ENCODE data around the gene EPHB3. TPM values are rescaled to one million over a fixed set of nuclear protein-coding genes. Genes with fewer than 3 reads are reported as not detected.

The EPHB3 gene
- total and polyA plus RNA-seq, 5 donors from 2014 or later, result not detected

- no peak overlapping the region for H3K27ac Mint-ChIP-seq
These were observed 610 bp downstream of the EPHB3 start for GRCh38 chr3:184561913-184562877.

GRCh38 chr3:184562878-184563560, 1.4 kb downstream of the EPHB3 start:
- Histone ChIP-seq H3K4me1 (ENCODE audit: control insufficient read depth, insufficient read depth, low read length, poor library complexity, severe bottlenecking) (peaks cover 16% of the 10 kb centered on the region), H3K36me3 (ENCODE audit: control insufficient read depth, insufficient read depth, low read length) (no peaks in the 10 kb centered on the region), H3K4me3 (ENCODE audit: low read depth, low read length) (no peak overlapping the region), H3K27me3 (ENCODE audit: control insufficient read depth, insufficient read depth, low read length) (peaks cover 28% of the 10 kb centered on the region), H3K9me3 (ENCODE audit: control insufficient read depth in 2 of 2, low read length in 2 of 2) (no peaks in the 10 kb centered on the region), H3K27ac (ENCODE audit: insufficient read depth, low read length, poor library complexity, severe bottlenecking) (no peak overlapping the region)
- peak overlapping the region in 3 of 4 donors; percentile 35 to 47 (median 37) for H3K4me3 Mint-ChIP-seq
- no peak for ATAC-seq (ENCODE audit: low read depth in 2 of 2)
- H3K27me3 Mint-ChIP-seq, result peaks cover 75% of the 10 kb centered on the region
- no peaks in the 10 kb centered on the region for H3K36me3 Mint-ChIP-seq
- peaks cover 0 to 3% (median 0%) of the 10 kb centered on the region in 7 donors for H3K9me3 Mint-ChIP-seq
- peaks cover 0 to 21% (median 13%) of the 10 kb centered on the region in 4 donors for H3K4me1 Mint-ChIP-seq
- no peak overlapping the region for H3K27ac Mint-ChIP-seq
- DNase-seq, result no peak

More at GRCh38 chr3:184561913-184562877, 610 bp downstream of the EPHB3 start:
- H3K36me3 ChIP-seq (ENCODE audit: control insufficient read depth, insufficient read depth, low read length), result no peaks in the 10 kb centered on the region
- H3K27ac ChIP-seq (ENCODE audit: insufficient read depth, low read length, poor library complexity, severe bottlenecking), result no peak overlapping the region
- peaks cover 0 to 3% (median 0%) of the 10 kb centered on the region in 7 donors for H3K9me3 Mint-ChIP-seq
- H3K9me3 ChIP-seq (ENCODE audit: control insufficient read depth in 2 of 2, low read length in 2 of 2), result no peaks in the 10 kb centered on the region
- no peak for DNase-seq
- no peak for ATAC-seq (ENCODE audit: low read depth in 2 of 2)
- H3K4me3 Mint-ChIP-seq, result peak overlapping the region in 2 of 4 donors; percentile 69 to 81
- peaks cover 17% of the 10 kb centered on the region for H3K4me1 ChIP-seq (ENCODE audit: control insufficient read depth, insufficient read depth, low read length, poor library complexity, severe bottlenecking)
- H3K27me3 Mint-ChIP-seq, result peaks cover 72% of the 10 kb centered on the region
- H3K4me3 ChIP-seq (ENCODE audit: low read depth, low read length), result no peak overlapping the region
- H3K36me3 Mint-ChIP-seq, result no peaks in the 10 kb centered on the region
- peaks cover 27% of the 10 kb centered on the region for H3K27me3 ChIP-seq (ENCODE audit: control insufficient read depth, insufficient read depth, low read length)
- H3K4me1 Mint-ChIP-seq, result peaks cover 0 to 17% (median 13%) of the 10 kb centered on the region in 4 donors

GRCh38 chr3:184563561-184563925, 2.0 kb downstream of the EPHB3 start:
- ATAC-seq (ENCODE audit: low read depth in 2 of 2), result no peak
- Mint-ChIP-seq H3K27me3 (peaks cover 71% of the 10 kb centered on the region), H3K4me1 (peaks cover 0 to 23% (median 13%) of the 10 kb centered on the region in 4 donors), H3K36me3 (no peaks in the 10 kb centered on the region), H3K4me3 (peak overlapping the region in 2 of 4 donors; percentile 35 to 37), H3K9me3 (peaks cover 0 to 3% (median 0%) of the 10 kb centered on the region in 7 donors), H3K27ac (no peak overlapping the region)
- H3K36me3 ChIP-seq (ENCODE audit: control insufficient read depth, insufficient read depth, low read length), result no peaks in the 10 kb centered on the region
- H3K4me1 ChIP-seq (ENCODE audit: control insufficient read depth, insufficient read depth, low read length, poor library complexity, severe bottlenecking), result peaks cover 16% of the 10 kb centered on the region
- no peak overlapping the region for H3K4me3 ChIP-seq (ENCODE audit: low read depth, low read length)
- no peaks in the 10 kb centered on the region for H3K9me3 ChIP-seq (ENCODE audit: control insufficient read depth in 2 of 2, low read length in 2 of 2)
- DNase-seq, result no peak
- H3K27ac ChIP-seq (ENCODE audit: insufficient read depth, low read length, poor library complexity, severe bottlenecking), result no peak overlapping the region
- peaks cover 32% of the 10 kb centered on the region for H3K27me3 ChIP-seq (ENCODE audit: control insufficient read depth, insufficient read depth, low read length)

GRCh38 chr3:184563941-184564684, 2.5 kb downstream of the EPHB3 start:
- no peaks in the 10 kb centered on the region for H3K9me3 ChIP-seq (ENCODE audit: control insufficient read depth in 2 of 2, low read length in 2 of 2)
- H3K4me1 ChIP-seq (ENCODE audit: control insufficient read depth, insufficient read depth, low read length, poor library complexity, severe bottlenecking), result peaks cover 22% of the 10 kb centered on the region
- ATAC-seq (ENCODE audit: low read depth in 2 of 2), result no peak
- Mint-ChIP-seq H3K4me3 (no peak overlapping the region), H3K27me3 (peaks cover 66% of the 10 kb centered on the region), H3K4me1 (peaks cover 0 to 23% (median 13%) of the 10 kb centered on the region in 4 donors), H3K36me3 (no peaks in the 10 kb centered on the region), H3K9me3 (peaks cover 0 to 3% (median 0%) of the 10 kb centered on the region in 7 donors), H3K27ac (no peak overlapping the region)
- peaks cover 30% of the 10 kb centered on the region for H3K27me3 ChIP-seq (ENCODE audit: control insufficient read depth, insufficient read depth, low read length)
- H3K36me3 ChIP-seq (ENCODE audit: control insufficient read depth, insufficient read depth, low read length), result no peaks in the 10 kb centered on the region
- H3K27ac ChIP-seq (ENCODE audit: insufficient read depth, low read length, poor library complexity, severe bottlenecking), result no peak overlapping the region
- DNase-seq, result no peak
- no peak overlapping the region for H3K4me3 ChIP-seq (ENCODE audit: low read depth, low read length)

- ATAC-seq (ENCODE audit: low read depth in 2 of 2) (no peak), DNase-seq (no peak)
- Histone ChIP-seq H3K36me3 (ENCODE audit: control insufficient read depth, insufficient read depth, low read length) (no peaks in the 10 kb centered on the region), H3K4me1 (ENCODE audit: control insufficient read depth, insufficient read depth, low read length, poor library complexity, severe bottlenecking) (peaks cover 24% of the 10 kb centered on the region), H3K4me3 (ENCODE audit: low read depth, low read length) (no peak overlapping the region), H3K27ac (ENCODE audit: insufficient read depth, low read length, poor library complexity, severe bottlenecking) (no peak overlapping the region), H3K9me3 (ENCODE audit: control insufficient read depth in 2 of 2, low read length in 2 of 2) (no peaks in the 10 kb centered on the region), H3K27me3 (ENCODE audit: control insufficient read depth, insufficient read depth, low read length) (peaks cover 26% of the 10 kb centered on the region)
- no peak overlapping the region for H3K27ac Mint-ChIP-seq
- peak overlapping the region in 1 of 4 donors; percentile 8 for H3K4me3 Mint-ChIP-seq
- H3K27me3 Mint-ChIP-seq, result peaks cover 60% of the 10 kb centered on the region
- no peaks in the 10 kb centered on the region for H3K36me3 Mint-ChIP-seq
- H3K9me3 Mint-ChIP-seq, result peaks cover 0 to 3% (median 0%) of the 10 kb centered on the region in 7 donors
- H3K4me1 Mint-ChIP-seq, result peaks cover 0 to 23% (median 13%) of the 10 kb centered on the region in 4 donors
These were observed 3.2 kb downstream of the EPHB3 start for GRCh38 chr3:184564685-184565385.

GRCh38 chr3:184565421-184566211, 4.0 kb downstream of the EPHB3 start:
- H3K27me3 ChIP-seq (ENCODE audit: control insufficient read depth, insufficient read depth, low read length), result peaks cover 26% of the 10 kb centered on the region
- no peaks in the 10 kb centered on the region for H3K36me3 ChIP-seq (ENCODE audit: control insufficient read depth, insufficient read depth, low read length)
- H3K4me3 Mint-ChIP-seq, result peak overlapping the region in 1 of 4 donors; percentile 21
- H3K27me3 Mint-ChIP-seq, result peaks cover 60% of the 10 kb centered on the region
- H3K27ac Mint-ChIP-seq, result no peak overlapping the region
- DNase-seq (no peak), ATAC-seq (ENCODE audit: low read depth in 2 of 2) (no peak)
- no peaks in the 10 kb centered on the region for H3K9me3 ChIP-seq (ENCODE audit: control insufficient read depth in 2 of 2, low read length in 2 of 2)
- H3K27ac ChIP-seq (ENCODE audit: insufficient read depth, low read length, poor library complexity, severe bottlenecking), result no peak overlapping the region
- H3K4me3 ChIP-seq (ENCODE audit: low read depth, low read length), result no peak overlapping the region
- peaks cover 22% of the 10 kb centered on the region for H3K4me1 ChIP-seq (ENCODE audit: control insufficient read depth, insufficient read depth, low read length, poor library complexity, severe bottlenecking)
- H3K36me3 Mint-ChIP-seq, result no peaks in the 10 kb centered on the region
- H3K9me3 Mint-ChIP-seq, result peaks cover 0 to 2% (median 0%) of the 10 kb centered on the region in 7 donors
- peaks cover 0 to 19% (median 10%) of the 10 kb centered on the region in 4 donors for H3K4me1 Mint-ChIP-seq

Measured in CD4-positive, CD25-positive, alpha-beta regulatory T cell (primary cell).